Endometrial microvascular endothelial cells (primary cell): Measurements from ENCODE around the gene CPT1B. TPM values are rescaled to one million over a fixed set of nuclear protein-coding genes. Genes with fewer than 3 reads are reported as not detected.
"Not testable (repeated sequence)": the region's sequence is repeated elsewhere in the genome, so short reads cannot be mapped to it uniquely, and the experiment has no call there.

Experiments used
- in situ Hi-C: cut with HindIII; loops from 2 replicates; pipeline ENCODE4 v1.10.0; 2017; ENCODE audit warnings: low sequenced_read_pairs, low pct_unique_long_range_greater_than_20kb; ENCODE audit errors: inconsistent ontology term
- total RNA-seq: library from RNA; depleted of rRNA; stranded (reverse); fragments of >200 nt; gene quantifications from one replicate; pipeline ENCODE4 v1.2.3, GENCODE V29; 2015; ENCODE audit errors: inconsistent ontology term

Gene CPT1B
- 3.2 TPM for total RNA-seq

- in situ Hi-C loops, result no loop called here
These were observed at the start of gene CPT1B for GRCh38 chr22:50577987-50578775. Gene CPT1B (minus strand): TSS chr22:50578427. CDS start chr22:50577915, 512 bp downstream.

- in situ Hi-C loops, result no loop called here
These were observed 48.8 kb upstream of the CPT1B start for GRCh38 chr22:50626850-50627641.

- in situ Hi-C loops, result no loop called here
These were observed 48.2 kb upstream of the CPT1B start for GRCh38 chr22:50626314-50626849.

GRCh38 chr22:50625568-50626313 lies 47.5 kb upstream of the CPT1B start:
- in situ Hi-C loops, result no loop called here

- in situ Hi-C loops, result no loop called here
These were observed 46.9 kb upstream of the CPT1B start for GRCh38 chr22:50625131-50625567.

- in situ Hi-C loops, result no loop called here
These were observed 46.3 kb upstream of the CPT1B start for GRCh38 chr22:50624347-50625130.

GRCh38 chr22:50622723-50623327 lies 44.6 kb upstream of the CPT1B start:
- in situ Hi-C loops, result no loop called here

- in situ Hi-C loops, result no loop called here
These were observed 43.9 kb upstream of the CPT1B start for GRCh38 chr22:50621948-50622722.

GRCh38 chr22:50621356-50621880 lies 43.2 kb upstream of the CPT1B start:
- in situ Hi-C loops, result no loop called here

GRCh38 chr22:50620593-50621355 lies 42.5 kb upstream of the CPT1B start:
- in situ Hi-C loops, result no loop called here

- in situ Hi-C loops, result not testable (repeated sequence)
These were observed 36.1 kb upstream of the CPT1B start for GRCh38 chr22:50614296-50614695.

- in situ Hi-C loops, result no loop called here
These were observed 35.2 kb upstream of the CPT1B start for GRCh38 chr22:50613291-50613981.

- in situ Hi-C loops, result no loop called here
These were observed 34.4 kb upstream of the CPT1B start for GRCh38 chr22:50612528-50613221.

- in situ Hi-C loops, result no loop called here
These were observed 33.9 kb upstream of the CPT1B start for GRCh38 chr22:50612168-50612527.

- in situ Hi-C loops, result no loop called here
These were observed 33.3 kb upstream of the CPT1B start for GRCh38 chr22:50611341-50612060.
